ENCODE measurements around the gene ASPSCR1.

GRCh38 chr17:82050152-82050760 lies 72.8 kb downstream of the ASPSCR1 start:
- TF ChIP-seq EP300 (IDR thresholded peaks at IDR 0.05) (no peak), CTCF (IDR thresholded peaks at IDR 0.05) (no peak), POLR2A (IDR thresholded peaks at IDR 0.05) (no peak), POLR2AphosphoS5 (IDR thresholded peaks at IDR 0.05) (no peak)

Data from stomach (tissue), 4 donors.